Skeletal muscle tissue (tissue), 4 donors: ENCODE results near the gene ZNF883. TPM values are rescaled to one million over a fixed set of nuclear protein-coding genes. Genes with fewer than 3 reads are reported as not detected.

Source experiments
- H3K27ac ChIP-seq: one replicate; pipeline ENCODE4 v1.7.0; 2013; ENCODE audit warnings: mild to moderate bottlenecking, low read depth, low read length, inconsistent platforms
- H3K27me3 ChIP-seq, 3 donors: one replicate each; pipeline ENCODE4 v1.7.0; 2013; ENCODE audit warnings: low read length in 3 of 3; ENCODE audit not compliant: control insufficient read depth in 3 of 3, insufficient read depth in 3 of 3
- H3K36me3 ChIP-seq, 3 donors: one replicate each; pipeline ENCODE4 v1.7.0; 2013; ENCODE audit warnings: low read length in 3 of 3; ENCODE audit not compliant: control insufficient read depth in 3 of 3, insufficient read depth in 3 of 3
- H3K4me1 ChIP-seq, 3 donors: one replicate each; pipeline ENCODE4 v1.7.0; 2013; ENCODE audit warnings: low read length in 3 of 3, mild to moderate bottlenecking in 3 of 3; ENCODE audit not compliant: control insufficient read depth in 3 of 3, insufficient read depth in 3 of 3
- H3K4me3 ChIP-seq, 3 donors: one replicate each; pipeline ENCODE4 v1.7.0; 2013; ENCODE audit warnings: low read length in 3 of 3
- H3K9ac ChIP-seq, 3 donors: one replicate each; pipeline ENCODE4 v1.7.0; 2013; ENCODE audit warnings: low read length in 3 of 3, mild to moderate bottlenecking in 3 of 3, moderate library complexity in 2 of 3, low read depth in 1 of 3
- H3K9me3 ChIP-seq, 3 donors: one replicate each; pipeline ENCODE4 v1.7.0; 2013; ENCODE audit warnings: low read length in 3 of 3; ENCODE audit not compliant: control insufficient read depth in 3 of 3
- total RNA-seq: library from RNA; depleted of rRNA; stranded (reverse); fragments of >200 nt; gene quantifications from one replicate; pipeline ENCODE4 v1.2.3, GENCODE V29; 2014
- donor health status: Osteomylitis.

The ZNF883 gene
- total RNA-seq, 1 donor from 2014 or later = 3.1 TPM

GRCh38 chr9:113005777-113006176, 6.2 kb downstream of the ZNF883 start:
- H3K36me3 ChIP-seq = no peaks in the 10 kb centered on the region
- H3K4me1 ChIP-seq = no peaks in the 10 kb centered on the region
- no peak overlapping the region for H3K27ac ChIP-seq
- no peak overlapping the region for H3K9ac ChIP-seq
- H3K4me3 ChIP-seq = no peak overlapping the region
- peaks cover 0 to 13% (median 2%) of the 10 kb centered on the region in 3 donors for H3K9me3 ChIP-seq
- H3K27me3 ChIP-seq = no peaks in the 10 kb centered on the region

- Histone ChIP-seq H3K27ac (no peak overlapping the region), H3K4me3 (peak overlapping the region in 1 of 3 donors; percentile 18), H3K9me3 (peaks cover 15 to 40% (median 15%) of the 10 kb centered on the region in 3 donors), H3K9ac (no peak overlapping the region), H3K36me3 (peaks cover 0 to 12% (median 2%) of the 10 kb centered on the region in 3 donors), H3K27me3 (no peaks in the 10 kb centered on the region), H3K4me1 (no peaks in the 10 kb centered on the region)
Measured at GRCh38 chr9:112997236-112997941, 14.6 kb downstream of the ZNF883 start.

GRCh38 chr9:112971415-112971814, 40.6 kb downstream of the ZNF883 start:
- Histone ChIP-seq H3K9me3 (no peaks in the 10 kb centered on the region), H3K27ac (no peak overlapping the region), H3K27me3 (peaks cover 0 to 2% (median 0%) of the 10 kb centered on the region in 3 donors), H3K9ac (no peak overlapping the region), H3K36me3 (no peaks in the 10 kb centered on the region), H3K4me1 (no peaks in the 10 kb centered on the region), H3K4me3 (no peak overlapping the region)

GRCh38 chr9:112970939-112971338, 41.1 kb downstream of the ZNF883 start:
- no peaks in the 10 kb centered on the region for H3K36me3 ChIP-seq
- no peak overlapping the region for H3K9ac ChIP-seq

GRCh38 chr9:112969730-112970129, 42.3 kb downstream of the ZNF883 start:
- H3K36me3 ChIP-seq = no peaks in the 10 kb centered on the region

More at GRCh38 chr9:112970939-112971338, 41.1 kb downstream of the ZNF883 start:
- no peaks in the 10 kb centered on the region for H3K9me3 ChIP-seq
- H3K4me1 ChIP-seq = no peaks in the 10 kb centered on the region
- H3K4me3 ChIP-seq = no peak overlapping the region
- no peak overlapping the region for H3K27ac ChIP-seq
- peaks cover 0 to 2% (median 0%) of the 10 kb centered on the region in 3 donors for H3K27me3 ChIP-seq

GRCh38 chr9:112955550-112955949, 56.4 kb downstream of the ZNF883 start:
- Histone ChIP-seq H3K4me1 (no peaks in the 10 kb centered on the region), H3K9ac (no peak overlapping the region), H3K9me3 (no peaks in the 10 kb centered on the region), H3K27me3 (peaks cover 0 to 3% (median 0%) of the 10 kb centered on the region in 3 donors), H3K36me3 (no peaks in the 10 kb centered on the region), H3K4me3 (no peak overlapping the region), H3K27ac (no peak overlapping the region)

More at GRCh38 chr9:112969730-112970129, 42.3 kb downstream of the ZNF883 start:
- Histone ChIP-seq H3K9me3 (no peaks in the 10 kb centered on the region), H3K9ac (no peak overlapping the region), H3K27me3 (peaks cover 0 to 2% (median 0%) of the 10 kb centered on the region in 3 donors), H3K27ac (no peak overlapping the region), H3K4me3 (no peak overlapping the region), H3K4me1 (no peaks in the 10 kb centered on the region)

- no peak overlapping the region for H3K9ac ChIP-seq
Measured at GRCh38 chr9:112945620-112946208, 66.3 kb downstream of the ZNF883 start.

GRCh38 chr9:112939418-112939817, 72.6 kb downstream of the ZNF883 start:
- H3K4me3 ChIP-seq = no peak overlapping the region

More at GRCh38 chr9:112945620-112946208, 66.3 kb downstream of the ZNF883 start:
- H3K27me3 ChIP-seq = peaks cover 0 to 9% (median 0%) of the 10 kb centered on the region in 3 donors
- no peaks in the 10 kb centered on the region for H3K4me1 ChIP-seq
- no peak overlapping the region for H3K27ac ChIP-seq
- H3K36me3 ChIP-seq = no peaks in the 10 kb centered on the region
- H3K9me3 ChIP-seq = peaks cover 2% of the 10 kb centered on the region in 3 donors
- no peak overlapping the region for H3K4me3 ChIP-seq

GRCh38 chr9:112933696-112934095, 78.3 kb downstream of the ZNF883 start:
- no peaks in the 10 kb centered on the region for H3K9me3 ChIP-seq
- no peaks in the 10 kb centered on the region for H3K4me1 ChIP-seq
- no peak overlapping the region for H3K4me3 ChIP-seq
- H3K27ac ChIP-seq = no peak overlapping the region
- no peak overlapping the region for H3K9ac ChIP-seq
- peaks cover 0 to 2% (median 0%) of the 10 kb centered on the region in 3 donors for H3K27me3 ChIP-seq
- no peaks in the 10 kb centered on the region for H3K36me3 ChIP-seq

More at GRCh38 chr9:112939418-112939817, 72.6 kb downstream of the ZNF883 start:
- H3K9ac ChIP-seq = no peak overlapping the region
- no peaks in the 10 kb centered on the region for H3K4me1 ChIP-seq
- H3K9me3 ChIP-seq = no peaks in the 10 kb centered on the region
- H3K36me3 ChIP-seq = no peaks in the 10 kb centered on the region
- H3K27ac ChIP-seq = no peak overlapping the region
- H3K27me3 ChIP-seq = peaks cover 0 to 5% (median 0%) of the 10 kb centered on the region in 3 donors

GRCh38 chr9:112925058-112925641, 86.8 kb downstream of the ZNF883 start:
- no peak overlapping the region for H3K27ac ChIP-seq
- H3K4me1 ChIP-seq = no peaks in the 10 kb centered on the region
- H3K27me3 ChIP-seq = no peaks in the 10 kb centered on the region
- H3K4me3 ChIP-seq = no peak overlapping the region
- no peaks in the 10 kb centered on the region for H3K9me3 ChIP-seq
- H3K9ac ChIP-seq = no peak overlapping the region
- H3K36me3 ChIP-seq = no peaks in the 10 kb centered on the region
